Activated CD8-positive, alpha-beta T cell treated with anti-CD3 and anti-CD28 coated beads for 36 hours (primary cell): Measurements from ENCODE around the gene TRIM39. TPM values are rescaled to one million over a fixed set of nuclear protein-coding genes. Genes with fewer than 3 reads are reported as not detected.

Experiments
- ATAC-seq: fragments of 200-7000 bp; cut with Tn5 transposase; one replicate; pipeline ENCODE4 v1.10.0; 2021; ENCODE audit warnings: mild to moderate bottlenecking, moderate library complexity
- CTCF ChIA-PET: fragments of 350-600 bp; sonication (Branson Sonifier 250); formaldehyde crosslinking; loops from one replicate; lab custom pipeline; 2021; ENCODE audit warnings: antibody characterized with exemption; lab: Charles Lee
- POLR2A ChIA-PET: fragments of 350-600 bp; sonication (Branson Sonifier 250); formaldehyde crosslinking; loops from one replicate; lab custom pipeline; 2021; ENCODE audit warnings: antibody characterized with exemption; lab: Charles Lee
- DNase-seq: peaks from one replicate; pipeline ENCODE4 v3.0.0-alpha.2; 2020
- H3K27ac Mint-ChIP-seq: one replicate; pipeline ENCODE4 v1.8.0; 2021; ENCODE audit warnings: mild to moderate bottlenecking, mixed read lengths
- H3K27me3 Mint-ChIP-seq: one replicate; pipeline ENCODE4 v1.8.0; 2021; ENCODE audit warnings: mixed read lengths
- H3K36me3 Mint-ChIP-seq: one replicate; pipeline ENCODE4 v1.8.0; 2021; ENCODE audit warnings: low read depth, mixed read lengths
- H3K4me1 Mint-ChIP-seq: one replicate; pipeline ENCODE4 v1.8.0; 2021; ENCODE audit warnings: low read depth, mixed read lengths
- H3K4me3 Mint-ChIP-seq: one replicate; pipeline ENCODE4 v1.8.0; 2021; ENCODE audit warnings: mild to moderate bottlenecking, moderate library complexity, mixed read lengths
- H3K9me3 Mint-ChIP-seq: one replicate; pipeline ENCODE4 v1.8.0; 2021; ENCODE audit warnings: mixed read lengths
- CTCF ChIP-seq: fragments of 200-600 bp; IDR thresholded peaks from one replicate; pipeline ENCODE4 v1.8.0; 2022; ENCODE audit warnings: antibody characterized with exemption, mild to moderate bottlenecking
- intact Hi-C: fragments of 100-400 bp; cut with micrococcal nuclease; formaldehyde crosslinking; loops from one replicate; pipeline ENCODE4 v1.10.0; 2022
- total RNA-seq, 2 experiments: library from RNA; stranded (reverse); gene quantifications; one replicate each; pipeline ENCODE4 v1.2.3, GENCODE V29; 2021

Gene TRIM39
- total RNA-seq, 2 experiments from 2014 or later: 21.6 to 22.3 TPM

- Mint-ChIP-seq H3K27me3 (no peaks in the 10 kb centered on the region), H3K4me3 (peak overlapping the region; percentile 88), H3K9me3 (no peaks in the 10 kb centered on the region), H3K36me3 (peaks cover 31% of the 10 kb centered on the region), H3K27ac (peak overlapping the region; percentile 92), H3K4me1 (peaks cover 34% of the 10 kb centered on the region)
- CTCF ChIA-PET: interaction anchor here (0.7 kb wide), 1 partner anchor 14 kb away, joined by 3 read pairs; no protein-coding TSS in a partner anchor
- TF ChIP-seq CTCF: no peak
- ATAC-seq: no peak
- no peak for DNase-seq
- intact Hi-C loops: no loop called here
- POLR2A ChIA-PET: interaction anchor here (0.7 to 1.3 kb wide), 3 partner anchors 15 to 117 kb away, joined by 3 to 7 read pairs (median 5); no protein-coding TSS in a partner anchor
Measured at GRCh38 chr6:30344191-30344867, 17.6 kb downstream of the TRIM39 start.

GRCh38 chr6:30344868-30345671 is 18.3 kb downstream of the TRIM39 start, which contains the start of gene RPP21:
Gene RPP21, plus strand, starts transcription at chr6:30345156. Its CDS starts 16 bp downstream, at chr6:30345172.
- TF ChIP-seq CTCF: no peak
- peak within 1 kb of the TSS; percentile 92 for H3K27ac Mint-ChIP-seq
- peaks cover 27% of the 10 kb centered on the region for H3K36me3 Mint-ChIP-seq
- ATAC-seq: peak; percentile 98
- no peaks in the 10 kb centered on the region for H3K9me3 Mint-ChIP-seq
- no peaks in the 10 kb centered on the region for H3K27me3 Mint-ChIP-seq
- ChIA-PET CTCF (interaction anchor here (0.7 kb wide), 1 partner anchor 13 kb away, joined by 3 read pairs; no protein-coding TSS in a partner anchor), POLR2A (interaction anchor here (0.6 to 1.3 kb wide), 4 partner anchors 16 to 118 kb away, joined by 3 to 7 read pairs (median 4); no protein-coding TSS in a partner anchor)
- H3K4me3 Mint-ChIP-seq: peak within 1 kb of the TSS; percentile 88
- DNase-seq: peak; percentile 93
- intact Hi-C loops: no loop called here
- H3K4me1 Mint-ChIP-seq: peaks cover 37% of the 10 kb centered on the region

GRCh38 chr6:30345852-30346251 is 19.1 kb downstream of the TRIM39 start:
- no peak for TF ChIP-seq CTCF
- intact Hi-C loops: no loop called here
- CTCF ChIA-PET: interaction anchor here (0.7 to 1.2 kb wide), 3 partner anchors 12 to 108 kb away, joined by 3 read pairs; no protein-coding TSS in a partner anchor
- POLR2A ChIA-PET: interaction anchor here (1.0 kb wide), 1 partner anchor 8 kb away, joined by 4 read pairs; no protein-coding TSS in a partner anchor
- ATAC-seq: no peak
- H3K4me3 Mint-ChIP-seq: peak overlapping the region; percentile 88
- DNase-seq: no peak
- H3K27ac Mint-ChIP-seq: peak overlapping the region; percentile 92
- peaks cover 21% of the 10 kb centered on the region for H3K36me3 Mint-ChIP-seq
- no peaks in the 10 kb centered on the region for H3K9me3 Mint-ChIP-seq
- H3K4me1 Mint-ChIP-seq: peaks cover 36% of the 10 kb centered on the region
- no peaks in the 10 kb centered on the region for H3K27me3 Mint-ChIP-seq

- Mint-ChIP-seq H3K9me3 (no peaks in the 10 kb centered on the region), H3K27ac (no peak overlapping the region), H3K27me3 (no peaks in the 10 kb centered on the region), H3K4me1 (peaks cover 44% of the 10 kb centered on the region), H3K4me3 (no peak overlapping the region), H3K36me3 (peaks cover 12% of the 10 kb centered on the region)
- no peak for ATAC-seq
- POLR2A ChIA-PET: no interaction called here
- intact Hi-C loops: no loop called here
- no peak for TF ChIP-seq CTCF
- CTCF ChIA-PET: interaction anchor here (1.6 kb wide), 1 partner anchor 10 kb away, joined by 8 read pairs; no protein-coding TSS in a partner anchor
- no peak for DNase-seq
Measured at GRCh38 chr6:30348957-30349356, 22.2 kb downstream of the TRIM39 start.
